LHCN-M2 (cell line): ENCODE measurements around the gene KIF3B. TPM values are rescaled to one million over a fixed set of nuclear protein-coding genes. Genes with fewer than 3 reads are reported as not detected.
"Not testable (repeated sequence)": the region's sequence is repeated elsewhere in the genome, so short reads cannot be mapped to it uniquely, and the experiment has no call there.

ENCODE experiments used
- DNase-seq: peaks from one replicate; pipeline ENCODE4 v3.0.0-alpha.2; 2012; ENCODE audit warnings: low read depth
- total RNA-seq: library from RNA; depleted of rRNA; stranded (reverse); fragments of >200 nt; gene quantifications from 2 replicates; pipeline ENCODE4 v1.2.3, GENCODE V29; 2014

The KIF3B gene
- total RNA-seq, 1 experiment from 2014 or later, result 18.8 TPM

GRCh38 chr20:32329817-32330554 lies 52.5 kb downstream of the KIF3B start:
- no peak for DNase-seq

GRCh38 chr20:32330555-32330897 lies 53.1 kb downstream of the KIF3B start:
- DNase-seq, result no peak

DNA sequence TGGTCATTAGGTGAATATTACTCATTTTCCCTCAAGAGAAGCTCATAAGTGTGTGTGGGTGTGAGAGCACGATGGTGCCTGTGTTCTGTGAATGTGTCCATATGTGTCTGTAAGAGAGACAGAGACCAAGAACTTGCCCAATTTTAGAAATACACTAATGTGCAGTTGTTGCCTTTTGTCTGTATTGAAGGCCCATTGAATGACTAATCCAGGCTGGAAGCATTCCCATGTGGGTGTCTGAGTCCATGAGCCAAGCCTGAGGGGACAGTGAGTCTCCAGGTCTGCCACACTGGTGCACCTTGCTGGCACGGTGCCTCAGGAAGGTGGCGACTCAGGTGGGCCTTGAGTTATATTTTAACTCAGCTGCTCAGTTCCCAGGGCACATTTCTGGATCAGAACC lies 55.2 kb downstream of the KIF3B start:
- DNase-seq, result peak; percentile 81

GRCh38 chr20:32333181-32333987 lies 55.9 kb downstream of the KIF3B start:
- DNase-seq, result no peak

DNA sequence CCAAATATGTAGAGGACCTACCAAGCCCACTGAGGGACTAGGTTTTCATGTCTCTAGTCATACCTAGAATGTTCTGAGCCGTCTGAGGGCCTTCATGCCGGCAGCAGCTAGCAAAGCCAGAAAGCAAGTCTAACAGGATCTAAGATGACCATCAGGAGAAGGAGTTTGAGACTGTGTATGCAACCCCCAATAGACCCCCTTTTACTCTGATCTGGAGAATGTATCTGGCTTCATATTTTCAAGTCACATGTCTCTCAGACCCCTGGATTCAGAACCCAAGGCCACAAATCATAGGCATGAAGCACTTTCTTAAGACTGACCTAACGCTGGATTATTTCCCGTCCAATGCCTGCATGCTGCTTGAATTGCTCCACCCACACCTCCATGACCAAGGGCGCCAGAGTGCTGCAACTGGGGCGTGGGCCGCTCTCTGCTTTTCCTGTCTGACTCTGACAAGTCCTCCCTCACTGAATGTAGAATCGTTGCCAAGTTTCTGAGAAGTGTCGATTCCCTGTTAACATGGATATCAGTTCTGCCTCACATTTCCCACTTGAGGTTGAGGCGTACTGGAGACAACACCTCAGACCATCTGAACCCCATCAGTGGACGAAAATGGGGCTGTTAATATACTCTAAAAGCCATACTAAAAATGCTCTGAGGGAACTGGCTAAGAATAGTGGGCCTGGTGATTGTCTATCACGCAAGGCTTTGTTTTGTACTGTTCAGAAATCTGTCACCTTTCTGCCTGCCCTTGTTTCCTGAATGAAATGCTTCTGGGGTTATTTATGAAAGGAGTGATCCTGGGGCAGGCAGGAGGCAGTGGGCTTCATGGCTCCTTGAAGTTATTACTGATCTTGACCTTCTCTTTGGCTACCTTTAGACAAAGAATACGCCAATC lies 56.8 kb downstream of the KIF3B start:
- no peak for DNase-seq

- no peak for DNase-seq
These were observed 59.5 kb downstream of the KIF3B start for GRCh38 chr20:32336918-32337347.

- DNase-seq, result no peak
These were observed 60.6 kb downstream of the KIF3B start for GRCh38 chr20:32337937-32338661.

DNA sequence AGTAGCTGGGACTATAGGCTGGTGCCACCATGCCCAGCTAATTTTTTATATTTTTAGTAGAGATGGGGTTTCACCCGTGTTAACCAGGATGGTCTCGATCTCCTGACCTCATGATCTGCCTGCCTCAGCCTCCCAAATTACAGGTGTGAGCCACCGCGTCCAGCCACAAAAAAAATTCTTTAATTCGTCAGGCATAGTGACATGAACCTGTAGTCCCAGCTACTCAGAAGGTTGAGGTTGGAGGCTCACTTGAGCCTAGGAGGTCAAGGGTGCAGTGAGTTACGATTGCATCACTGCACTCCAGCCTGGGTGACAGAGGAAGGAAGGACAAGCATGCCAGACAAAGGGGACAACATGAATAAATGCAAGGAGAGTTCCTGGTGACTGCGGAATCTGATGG lies 61.2 kb downstream of the KIF3B start:
- no peak for DNase-seq

DNA sequence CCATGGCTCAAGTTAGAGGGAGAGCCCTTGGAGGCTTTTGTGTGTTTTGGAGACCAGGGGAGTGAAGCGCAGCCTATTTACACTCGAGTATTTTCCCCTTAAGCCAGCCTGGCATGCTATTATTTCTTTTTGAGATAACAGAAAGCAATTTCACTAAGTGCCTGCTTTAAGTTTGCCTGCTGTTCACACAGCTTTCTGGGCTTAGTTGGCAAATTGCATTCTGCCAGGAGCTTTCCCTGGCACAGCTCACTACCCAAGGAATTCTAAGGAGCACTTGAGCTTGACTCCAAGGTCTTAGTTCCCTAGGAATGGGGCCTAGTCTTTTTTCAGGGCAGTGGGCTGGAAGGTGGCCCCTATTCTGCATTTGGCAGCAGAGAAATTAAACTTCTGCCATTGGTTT lies 61.7 kb downstream of the KIF3B start:
- DNase-seq, result no peak

DNA sequence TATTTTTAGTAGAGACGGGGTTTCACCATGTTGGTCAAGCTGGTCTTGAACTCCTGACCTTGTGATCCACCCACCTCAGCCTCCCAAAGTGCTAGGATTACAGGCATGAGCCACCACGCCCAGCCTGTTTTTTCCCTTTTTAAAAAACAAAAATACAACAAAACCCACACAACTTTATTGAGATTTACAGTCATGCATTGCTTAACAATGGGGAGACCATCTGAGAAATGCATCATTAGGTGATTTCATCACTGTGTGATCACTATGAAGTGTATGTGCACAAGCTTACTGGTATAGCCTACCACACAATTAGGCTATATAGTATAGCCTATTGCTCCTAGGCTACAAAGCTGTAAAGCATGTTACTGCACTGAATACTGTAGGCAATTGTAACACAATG lies 63.6 kb downstream of the KIF3B start:
- not testable (repeated sequence) for DNase-seq

DNA sequence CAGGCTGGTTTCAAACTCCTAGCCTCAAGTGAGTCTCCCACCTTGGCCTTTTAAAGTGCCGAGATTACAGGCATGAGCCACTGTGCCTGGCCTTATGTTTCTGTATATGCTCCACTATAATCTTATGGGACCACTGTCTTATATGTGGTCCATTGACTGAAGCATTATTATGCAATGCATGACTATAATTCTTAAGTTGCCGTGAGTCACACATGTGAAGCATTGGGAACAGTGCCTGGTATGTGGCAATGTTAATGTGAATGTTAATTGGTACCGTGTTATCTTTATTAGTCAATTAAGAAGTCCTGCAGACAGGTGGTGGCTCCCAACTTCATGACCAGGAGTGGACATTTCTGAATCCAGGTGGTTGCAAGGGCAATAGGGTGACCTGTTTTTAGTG lies 66.0 kb downstream of the KIF3B start:
- DNase-seq, result peak; percentile 68

DNA sequence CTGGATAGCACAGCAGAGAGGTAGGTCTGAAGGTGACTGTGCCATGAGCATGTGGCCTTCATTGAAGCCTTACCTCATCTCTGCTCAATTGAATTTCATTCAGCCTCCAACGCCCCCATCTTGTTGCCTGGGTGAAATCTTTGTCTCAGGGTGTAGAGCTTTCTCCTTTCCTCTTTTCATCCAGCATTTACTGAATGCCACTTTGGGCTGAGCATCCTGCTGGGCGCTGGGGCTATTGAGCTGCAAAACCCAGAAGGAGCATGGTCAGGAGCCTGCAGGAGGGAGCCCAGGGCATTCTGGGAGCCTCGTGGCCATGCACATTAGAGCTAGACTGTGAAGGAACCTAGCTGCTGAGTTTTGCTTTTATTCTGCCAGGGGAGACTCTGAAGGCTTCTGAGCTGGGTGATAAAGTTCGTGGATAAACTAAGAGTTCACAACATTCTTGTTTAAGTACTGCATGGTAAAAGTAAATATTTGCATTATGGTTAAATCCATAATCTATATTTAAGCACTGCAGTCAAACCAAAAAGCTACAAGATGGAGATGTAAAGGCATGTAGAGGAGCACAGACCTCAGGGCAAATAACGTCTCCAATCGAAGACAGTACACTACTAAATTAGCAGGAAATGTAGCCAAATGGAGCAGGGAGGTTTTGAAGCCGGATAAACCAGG lies 67.5 kb downstream of the KIF3B start:
- no peak for DNase-seq

DNA sequence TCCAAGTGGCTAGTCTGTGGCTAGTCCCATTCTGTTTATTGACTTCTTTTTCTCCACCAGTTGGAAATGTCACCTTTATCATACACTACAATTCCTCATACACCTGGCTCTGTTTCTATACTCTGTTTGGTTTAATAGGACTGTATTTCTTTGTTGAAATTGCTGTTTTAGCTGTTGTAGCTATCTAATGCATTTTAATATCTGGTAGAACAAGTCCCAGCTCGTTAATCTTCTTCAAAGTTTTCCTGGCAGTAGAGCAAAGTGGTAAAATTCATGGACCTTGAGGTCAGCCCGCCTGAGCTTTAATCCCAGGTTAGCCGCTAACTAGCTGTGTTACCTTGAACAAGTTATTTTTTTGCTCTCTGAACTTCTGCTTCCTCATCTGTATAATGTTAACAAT lies 70.8 kb downstream of the KIF3B start:
- DNase-seq, result no peak

DNA sequence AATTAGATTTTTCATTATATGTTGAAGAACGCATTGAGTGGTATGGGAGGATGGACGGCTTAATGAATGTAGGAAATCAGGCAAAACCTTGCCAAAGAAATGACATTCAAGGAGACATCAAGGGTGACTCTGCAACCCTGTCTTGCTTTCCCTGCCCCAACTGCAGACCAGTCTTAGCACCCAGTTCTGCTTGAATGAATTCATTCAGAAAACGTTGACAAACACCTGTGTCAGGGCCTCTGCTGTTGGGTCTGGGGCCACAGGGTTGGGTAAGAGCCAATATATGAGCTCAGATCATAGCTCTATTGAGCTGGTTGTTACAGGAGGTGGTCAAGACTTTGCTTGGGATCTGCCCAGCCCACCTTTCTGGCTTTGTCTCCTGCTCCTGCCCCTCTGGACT lies 73.0 kb downstream of the KIF3B start:
- no peak for DNase-seq

DNA sequence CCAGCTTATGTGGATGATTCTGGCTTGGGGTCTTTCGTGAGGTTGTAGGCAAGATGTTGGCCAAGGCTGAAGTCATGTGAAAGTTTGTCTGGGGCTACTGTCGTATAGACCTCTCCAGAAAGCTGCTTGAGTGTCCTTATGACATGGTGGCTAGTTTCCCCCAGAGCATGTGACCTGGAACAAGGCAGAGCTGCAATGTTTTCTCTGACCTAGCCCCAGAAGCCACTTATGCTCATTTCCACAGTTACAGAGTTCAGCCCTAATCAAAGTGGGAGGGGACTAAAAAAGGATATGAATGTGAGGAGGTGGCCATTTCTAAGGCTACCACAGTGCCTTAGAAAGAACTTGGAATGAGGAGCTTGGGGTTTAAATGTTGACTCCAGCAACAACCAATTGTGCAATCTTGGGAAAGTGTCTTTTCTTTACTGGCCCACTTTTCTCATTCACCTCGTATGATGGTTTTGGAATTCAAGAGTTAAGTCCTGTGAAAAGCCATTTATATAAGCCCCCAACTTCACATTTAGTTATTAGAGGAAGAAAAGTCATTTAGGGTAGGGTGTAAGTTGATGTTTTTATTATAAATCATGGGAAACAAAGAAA lies 74.8 kb downstream of the KIF3B start:
- no peak for DNase-seq

GRCh38 chr20:32353848-32354496 lies 76.5 kb downstream of the KIF3B start:
- DNase-seq, result no peak

GRCh38 chr20:32354592-32355416 lies 77.4 kb downstream of the KIF3B start:
- peak; percentile 78 for DNase-seq

- no peak for DNase-seq
These were observed 78.0 kb downstream of the KIF3B start for GRCh38 chr20:32355417-32355841.
